NCI-H510A treated with DMSO at 0.1 percent for 48 hours (cell line): ENCODE results near the gene NEUROD4.
A peak's percentile ranks its signal among the peaks of the same experiment; 100 is the strongest.

Experiments used
- DNase-seq: peaks from one replicate; lab custom pipeline; 2025; lab: John Stamatoyannopoulos, UW

NEUROD4 gene

GRCh38 chr12:54998958-54999510 lies 20.7 kb upstream of the NEUROD4 start:
- DNase-seq: no peak

- DNase-seq: no peak
Observed at GRCh38 chr12:55001198-55001868, 18.4 kb upstream of the NEUROD4 start.

GRCh38 chr12:55002355-55002754 lies 17.4 kb upstream of the NEUROD4 start:
- DNase-seq: no peak

GRCh38 chr12:55008944-55009585 lies 10.7 kb upstream of the NEUROD4 start:
- peak; percentile 55 for DNase-seq

DNA sequence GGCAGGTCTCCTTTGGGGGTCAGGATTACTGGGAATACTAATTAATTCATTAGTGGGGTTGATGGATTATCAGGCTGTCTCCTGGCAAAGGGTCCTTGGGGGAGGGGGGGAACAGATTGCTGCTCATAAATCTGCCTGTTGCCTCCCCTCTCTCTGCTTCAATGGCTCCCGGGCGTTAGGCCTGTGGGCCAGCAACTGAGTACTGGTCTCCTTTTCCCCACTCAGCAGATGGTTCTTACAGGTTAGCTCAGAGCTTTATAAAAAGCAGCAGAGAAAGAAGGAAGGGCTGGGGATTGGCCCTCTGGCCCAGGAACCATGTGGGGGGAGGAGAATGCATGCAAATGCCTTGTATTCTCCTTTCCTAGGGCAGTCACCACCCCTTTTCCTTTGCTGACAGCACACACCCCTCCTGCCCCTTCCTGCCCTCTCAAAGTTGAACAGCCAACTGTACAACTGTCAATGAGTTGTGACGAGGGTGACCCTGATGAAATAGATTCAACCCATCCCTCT lies 2.3 kb upstream of the NEUROD4 start:
- no peak for DNase-seq

- DNase-seq: no peak
Observed at GRCh38 chr12:55024575-55024974, 4.8 kb downstream of the NEUROD4 start.

DNA sequence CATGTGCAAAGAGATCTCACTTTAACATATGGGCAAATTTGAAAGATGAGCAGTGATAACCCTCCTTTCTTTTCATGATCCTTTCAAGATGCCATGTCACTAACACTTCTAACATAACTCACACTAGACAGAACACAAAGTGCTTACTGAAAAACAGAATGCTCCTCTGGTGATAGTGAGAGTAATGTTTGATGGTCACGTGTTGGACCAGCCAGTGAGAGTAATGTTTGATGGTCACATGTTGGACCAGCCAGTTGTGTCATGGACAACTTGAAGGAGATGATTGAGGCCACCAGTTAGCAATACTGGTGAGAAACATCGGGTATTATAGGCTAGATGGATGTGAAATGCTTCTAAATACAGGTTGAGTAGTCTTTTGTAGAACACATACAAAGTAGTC lies 5.7 kb downstream of the NEUROD4 start:
- DNase-seq: no peak

DNA sequence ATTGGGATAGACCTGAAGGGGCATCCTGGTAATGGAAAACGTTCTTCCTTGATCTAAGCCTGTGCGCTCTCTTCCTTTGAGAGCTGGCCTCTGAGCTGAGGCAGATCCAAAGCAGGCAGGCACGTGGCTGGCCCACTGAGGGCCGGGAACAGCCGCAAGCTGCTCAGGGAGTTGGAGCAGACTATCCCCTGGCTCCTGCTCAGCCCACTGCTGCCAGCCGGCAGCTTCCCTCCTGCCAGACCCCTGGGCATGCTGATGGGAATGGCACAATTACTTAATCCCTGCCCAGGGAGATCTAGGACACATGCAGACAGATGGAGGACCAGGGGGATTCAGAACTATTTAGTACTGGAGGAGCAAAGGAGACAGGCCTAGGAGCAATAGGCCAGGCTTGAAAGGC lies 14.4 kb downstream of the NEUROD4 start:
- no peak for DNase-seq

DNA sequence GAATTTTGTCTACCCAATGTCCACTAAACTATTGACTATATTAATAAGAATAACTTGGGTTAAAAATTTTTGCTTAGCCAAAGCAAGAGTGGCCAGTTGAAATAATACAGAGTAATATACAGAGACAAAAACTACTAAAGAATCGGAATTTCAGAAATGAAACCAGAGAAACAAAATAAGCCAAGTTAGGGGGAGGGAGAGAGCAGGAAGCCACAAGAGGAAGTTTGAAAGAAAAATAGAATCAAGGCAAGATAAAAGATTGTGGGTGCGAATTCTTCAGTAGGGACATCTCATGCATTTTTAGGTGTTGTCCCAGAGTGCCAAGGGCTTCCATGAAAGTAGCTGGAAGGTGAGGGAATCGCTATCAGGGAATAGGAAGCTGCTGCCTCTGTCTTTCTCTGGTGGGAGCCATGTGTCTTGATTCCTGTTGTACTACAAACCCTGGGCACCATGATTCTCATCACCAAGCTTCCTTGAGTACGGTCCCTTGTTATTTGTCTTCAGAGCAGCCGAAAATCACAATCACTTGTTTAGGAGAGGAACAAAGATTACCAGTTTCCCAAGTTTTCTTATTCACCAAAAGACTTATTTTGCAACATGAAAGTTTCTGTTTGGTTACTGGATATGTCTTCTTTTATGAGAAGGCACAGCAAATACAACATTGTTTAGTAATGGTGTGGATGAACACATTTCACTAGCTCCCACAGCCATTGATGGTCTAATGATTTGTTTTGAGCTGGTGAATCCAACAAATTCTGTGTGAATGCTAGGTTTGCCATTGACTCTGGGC lies 16.7 kb downstream of the NEUROD4 start:
- no peak for DNase-seq

DNA sequence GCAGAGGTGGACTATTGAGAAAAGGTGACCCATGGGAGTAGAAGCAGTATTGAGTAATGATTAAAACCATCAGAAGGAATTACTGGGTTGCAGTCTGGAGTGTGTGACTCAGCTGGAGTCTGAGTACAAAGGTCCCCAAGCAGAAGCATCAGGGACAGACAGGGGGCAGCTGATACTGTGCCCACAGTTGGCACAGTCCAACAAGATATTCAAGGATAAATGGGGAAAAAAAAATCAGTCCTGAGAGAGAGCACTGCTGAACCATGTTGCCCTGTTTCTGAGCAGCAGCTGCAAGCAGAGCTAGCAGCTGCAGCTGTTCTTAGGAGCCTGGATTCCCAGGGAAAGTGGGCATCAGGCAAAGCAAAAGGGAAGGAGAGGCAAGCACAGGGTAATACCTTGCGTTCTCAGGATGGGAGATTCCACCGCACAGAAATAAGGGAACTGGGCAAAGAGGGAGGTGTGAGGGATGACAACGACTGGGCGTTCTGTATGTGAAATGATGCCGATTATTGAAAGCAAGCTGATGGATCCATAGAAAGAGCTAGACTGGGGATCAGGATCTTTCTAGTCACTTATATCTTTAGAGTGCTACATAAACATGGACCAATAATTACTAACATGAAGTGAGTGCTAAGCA lies 17.7 kb downstream of the NEUROD4 start:
- DNase-seq: no peak

- DNase-seq: no peak
Observed at GRCh38 chr12:55039395-55040354, 19.9 kb downstream of the NEUROD4 start.

GRCh38 chr12:55041345-55042055 lies 21.7 kb downstream of the NEUROD4 start:
- no peak for DNase-seq

DNA sequence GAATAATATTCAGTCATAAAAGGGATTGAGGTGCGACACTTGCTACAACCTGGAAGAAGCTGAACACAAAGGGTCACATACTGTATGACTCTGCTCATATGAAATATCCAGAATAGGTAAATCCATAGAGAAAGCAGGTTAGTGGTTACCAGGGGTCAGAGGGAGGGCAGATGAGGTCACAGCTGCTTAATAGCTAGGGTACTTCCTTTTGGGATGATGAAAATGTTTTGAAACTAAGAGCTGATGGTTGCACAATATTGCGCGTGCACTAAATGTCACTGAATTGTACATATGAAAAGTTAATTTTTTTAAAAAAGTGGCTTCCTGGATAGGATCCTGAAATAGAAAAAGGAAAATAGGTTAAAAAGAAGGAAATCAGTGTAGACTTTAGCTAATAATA lies 23.8 kb downstream of the NEUROD4 start:
- DNase-seq: no peak

DNA sequence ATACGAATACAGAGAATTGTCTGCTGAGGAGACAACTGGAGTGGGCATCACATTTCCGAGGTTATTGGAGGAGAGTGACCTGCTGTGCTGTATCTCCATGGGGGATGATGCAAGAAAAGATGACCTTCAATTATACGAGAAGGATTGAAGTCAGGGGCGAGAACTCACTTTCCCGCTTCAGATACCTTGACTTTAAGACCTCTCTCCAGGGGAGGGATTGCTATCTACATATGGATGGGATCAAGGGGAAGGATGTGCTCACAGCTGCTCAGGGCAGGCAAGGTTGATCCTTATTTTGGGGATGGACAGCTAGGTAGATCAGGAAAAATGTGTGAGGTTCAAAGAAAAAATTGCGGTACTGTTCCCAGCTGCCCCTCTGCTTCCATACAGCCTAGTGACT lies 24.4 kb downstream of the NEUROD4 start:
- DNase-seq: no peak

DNA sequence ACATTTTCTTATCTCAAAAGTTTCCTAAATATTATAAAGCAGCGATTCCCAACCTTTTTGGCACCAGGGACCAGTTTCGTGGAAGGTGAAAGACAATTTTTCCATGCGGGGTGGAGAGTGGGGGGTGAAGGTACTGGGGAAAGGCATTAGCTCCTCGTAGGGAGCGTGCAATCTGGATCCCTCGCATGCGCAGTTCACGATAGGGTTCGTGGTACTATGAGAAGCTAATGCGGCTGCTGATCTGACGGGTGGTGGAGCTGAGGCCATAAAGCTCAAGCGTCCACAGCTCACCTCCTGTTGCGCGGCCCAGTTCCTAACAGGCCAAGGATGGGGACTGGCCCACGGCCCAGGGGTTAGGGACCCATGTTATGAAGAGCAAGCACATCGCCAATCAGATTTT lies 29.9 kb downstream of the NEUROD4 start:
- DNase-seq: no peak

DNA sequence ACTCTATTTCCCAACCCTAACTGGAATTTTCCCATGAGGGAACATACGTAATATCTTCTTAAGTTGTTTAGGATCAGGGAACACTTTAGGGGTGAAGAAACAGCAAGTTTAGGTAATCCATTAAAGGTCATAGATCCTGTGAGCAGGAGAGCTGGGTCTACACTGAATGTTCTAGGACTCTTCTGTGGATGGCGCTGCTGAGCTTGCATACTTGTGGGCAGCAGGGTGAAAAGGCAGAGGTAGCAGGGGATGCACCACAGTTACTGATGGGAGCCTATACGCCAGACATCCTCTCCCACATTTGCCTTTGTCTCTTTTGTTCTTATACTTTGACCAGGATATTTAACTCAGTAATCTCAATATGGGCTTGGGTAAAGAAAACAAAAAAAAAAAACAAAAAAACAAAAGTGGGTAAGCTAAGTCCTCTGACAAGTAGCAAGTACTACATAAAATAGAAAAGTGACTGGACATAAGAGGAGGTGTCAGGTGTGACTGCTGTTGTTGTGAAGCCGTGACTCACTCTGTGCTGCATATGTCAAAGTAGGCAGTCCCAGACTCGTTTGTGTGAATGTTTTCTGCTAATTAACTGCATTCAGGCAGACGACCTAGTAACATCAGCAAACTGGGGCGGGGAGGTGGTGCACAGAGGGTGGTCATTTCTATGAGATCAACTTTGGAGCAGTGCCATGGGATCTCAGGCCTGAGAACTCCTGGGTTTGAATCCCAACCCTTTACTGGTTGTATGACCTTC lies 31.6 kb downstream of the NEUROD4 start:
- no peak for DNase-seq

DNA sequence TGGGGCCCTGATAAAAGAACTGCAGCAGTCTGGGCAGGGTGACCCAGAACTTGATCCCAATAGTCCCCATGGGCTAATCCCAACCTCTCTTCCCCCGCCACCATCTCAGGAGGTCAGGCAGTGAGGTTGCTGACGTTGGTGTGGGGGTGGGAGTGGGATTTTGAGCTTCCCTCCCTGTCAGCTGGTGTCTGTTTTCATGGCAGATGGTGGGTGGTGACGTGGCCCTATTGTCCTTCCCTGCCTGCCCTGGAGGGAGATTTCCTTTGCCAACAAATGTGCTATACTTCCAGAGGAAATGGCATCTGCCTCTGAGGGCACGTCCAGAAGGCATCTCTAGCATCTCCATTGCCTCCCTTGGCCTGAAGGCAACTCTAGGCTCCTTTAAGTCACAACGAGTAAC lies 37.7 kb downstream of the NEUROD4 start:
- no peak for DNase-seq

- no peak for DNase-seq
Observed at GRCh38 chr12:55058082-55058481, 38.3 kb downstream of the NEUROD4 start.

GRCh38 chr12:55058776-55059175 lies 39.0 kb downstream of the NEUROD4 start:
- no peak for DNase-seq

DNA sequence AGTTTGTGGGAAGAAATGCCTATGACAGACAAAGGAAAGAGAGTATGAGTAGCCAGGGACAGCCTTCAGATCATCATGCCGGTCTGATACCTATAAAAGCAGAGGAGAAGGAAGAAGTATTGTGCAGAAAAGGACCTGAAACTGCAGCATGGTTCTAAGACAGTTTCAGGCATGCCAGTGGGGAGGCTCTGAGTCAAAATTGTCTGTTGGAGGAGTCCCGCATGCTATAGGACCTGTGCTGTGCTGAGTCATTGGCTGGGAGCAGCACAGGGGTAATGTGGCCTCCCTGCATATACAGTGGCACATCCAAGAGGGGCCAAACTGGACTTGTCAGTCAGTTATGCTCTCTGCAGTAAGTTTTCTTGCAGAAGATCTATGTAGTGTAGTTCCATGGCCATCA lies 40.7 kb downstream of the NEUROD4 start:
- no peak for DNase-seq
